ENCODE measurements around the gene PRR29. TPM values are rescaled to one million over a fixed set of nuclear protein-coding genes. Genes with fewer than 3 reads are reported as not detected.
"Not testable (repeated sequence)": the region's sequence is repeated elsewhere in the genome, so short reads cannot be mapped to it uniquely, and the experiment has no call there.

PRR29 gene
- total RNA-seq, 1 donor from 2014 or later = 3.7 TPM

GRCh38 chr17:64009571-64010402 is 11.6 kb downstream of the PRR29 start:
- TF ChIP-seq CTCF (IDR thresholded peaks at IDR 0.05; ENCODE audit: unreplicated experiment) = no peak
- no peak overlapping the region for H3K4me3 Mint-ChIP-seq (ENCODE audit: low read depth)
- H3K9me3 Mint-ChIP-seq (ENCODE audit: low read depth) = peaks cover 5% of the 10 kb centered on the region
- H3K27me3 Mint-ChIP-seq = peaks cover 12% of the 10 kb centered on the region
- peaks cover 8% of the 10 kb centered on the region for H3K4me1 Mint-ChIP-seq (ENCODE audit: low read depth)
- no peak for DNase-seq (ENCODE audit: low spot score, unreplicated experiment)
- H3K36me3 Mint-ChIP-seq (ENCODE audit: insufficient read depth) = no peaks in the 10 kb centered on the region
- no peak overlapping the region for H3K27ac Mint-ChIP-seq

GRCh38 chr17:64015447-64015846 is 17.3 kb downstream of the PRR29 start:
- TF ChIP-seq CTCF (IDR thresholded peaks at IDR 0.05; ENCODE audit: unreplicated experiment) = no peak
- Mint-ChIP-seq H3K36me3 (ENCODE audit: insufficient read depth) (no peaks in the 10 kb centered on the region), H3K4me3 (ENCODE audit: low read depth) (no peak overlapping the region), H3K9me3 (ENCODE audit: low read depth) (no peaks in the 10 kb centered on the region), H3K27me3 (peaks cover 18% of the 10 kb centered on the region), H3K27ac (no peak overlapping the region), H3K4me1 (ENCODE audit: low read depth) (peaks cover 5% of the 10 kb centered on the region)
- DNase-seq (ENCODE audit: low spot score, unreplicated experiment) = no peak

GRCh38 chr17:64016231-64016784 is 18.2 kb downstream of the PRR29 start:
- Mint-ChIP-seq H3K4me1 (ENCODE audit: low read depth) (peaks cover 7% of the 10 kb centered on the region), H3K36me3 (ENCODE audit: insufficient read depth) (no peaks in the 10 kb centered on the region), H3K9me3 (ENCODE audit: low read depth) (no peaks in the 10 kb centered on the region), H3K27me3 (peaks cover 18% of the 10 kb centered on the region), H3K27ac (no peak overlapping the region), H3K4me3 (ENCODE audit: low read depth) (no peak overlapping the region)
- no peak for DNase-seq (ENCODE audit: low spot score, unreplicated experiment)
- no peak for TF ChIP-seq CTCF (IDR thresholded peaks at IDR 0.05; ENCODE audit: unreplicated experiment)

- no peak for TF ChIP-seq CTCF (IDR thresholded peaks at IDR 0.05; ENCODE audit: unreplicated experiment)
- no peak for DNase-seq (ENCODE audit: low spot score, unreplicated experiment)
- Mint-ChIP-seq H3K4me3 (ENCODE audit: low read depth) (no peak overlapping the region), H3K27me3 (peaks cover 15% of the 10 kb centered on the region), H3K27ac (no peak overlapping the region), H3K4me1 (ENCODE audit: low read depth) (peaks cover 7% of the 10 kb centered on the region), H3K9me3 (ENCODE audit: low read depth) (no peaks in the 10 kb centered on the region), H3K36me3 (ENCODE audit: insufficient read depth) (no peaks in the 10 kb centered on the region)
Measured at GRCh38 chr17:64016974-64017373, 18.8 kb downstream of the PRR29 start.

GRCh38 chr17:64017381-64017980 is 19.3 kb downstream of the PRR29 start:
- Mint-ChIP-seq H3K27me3 (peaks cover 15% of the 10 kb centered on the region), H3K36me3 (ENCODE audit: insufficient read depth) (no peaks in the 10 kb centered on the region), H3K9me3 (ENCODE audit: low read depth) (no peaks in the 10 kb centered on the region), H3K4me1 (ENCODE audit: low read depth) (peaks cover 8% of the 10 kb centered on the region), H3K4me3 (ENCODE audit: low read depth) (no peak overlapping the region), H3K27ac (no peak overlapping the region)
- peak; percentile 25 for TF ChIP-seq CTCF (IDR thresholded peaks at IDR 0.05; ENCODE audit: unreplicated experiment)
- no peak for DNase-seq (ENCODE audit: low spot score, unreplicated experiment)

GRCh38 chr17:64019551-64019961 is 21.4 kb downstream of the PRR29 start:
- H3K27ac Mint-ChIP-seq; H3K4me3 Mint-ChIP-seq (ENCODE audit: low read depth); H3K9me3 Mint-ChIP-seq (ENCODE audit: low read depth); DNase-seq (ENCODE audit: low spot score, unreplicated experiment); H3K36me3 Mint-ChIP-seq (ENCODE audit: insufficient read depth): not testable (repeated sequence)
- Mint-ChIP-seq H3K4me1 (ENCODE audit: low read depth) (peaks cover 21% of the 10 kb centered on the region), H3K27me3 (peaks cover 15% of the 10 kb centered on the region)

All from progenitor cell of endocrine pancreas (in vitro differentiated cells).